Regular cardiac myocyte (primary cell): ENCODE data around the gene TLE3. TPM values are rescaled to one million over a fixed set of nuclear protein-coding genes. Genes with fewer than 3 reads are reported as not detected.

ENCODE experiments used
- total RNA-seq: library from RNA; depleted of rRNA; stranded (reverse); fragments of >200 nt; gene quantifications from 2 replicates; pipeline ENCODE4 v1.2.3, GENCODE V29; 2014

The TLE3 gene
- total RNA-seq, result 12.4 and 30.9 TPM in 2 replicates

DNA sequence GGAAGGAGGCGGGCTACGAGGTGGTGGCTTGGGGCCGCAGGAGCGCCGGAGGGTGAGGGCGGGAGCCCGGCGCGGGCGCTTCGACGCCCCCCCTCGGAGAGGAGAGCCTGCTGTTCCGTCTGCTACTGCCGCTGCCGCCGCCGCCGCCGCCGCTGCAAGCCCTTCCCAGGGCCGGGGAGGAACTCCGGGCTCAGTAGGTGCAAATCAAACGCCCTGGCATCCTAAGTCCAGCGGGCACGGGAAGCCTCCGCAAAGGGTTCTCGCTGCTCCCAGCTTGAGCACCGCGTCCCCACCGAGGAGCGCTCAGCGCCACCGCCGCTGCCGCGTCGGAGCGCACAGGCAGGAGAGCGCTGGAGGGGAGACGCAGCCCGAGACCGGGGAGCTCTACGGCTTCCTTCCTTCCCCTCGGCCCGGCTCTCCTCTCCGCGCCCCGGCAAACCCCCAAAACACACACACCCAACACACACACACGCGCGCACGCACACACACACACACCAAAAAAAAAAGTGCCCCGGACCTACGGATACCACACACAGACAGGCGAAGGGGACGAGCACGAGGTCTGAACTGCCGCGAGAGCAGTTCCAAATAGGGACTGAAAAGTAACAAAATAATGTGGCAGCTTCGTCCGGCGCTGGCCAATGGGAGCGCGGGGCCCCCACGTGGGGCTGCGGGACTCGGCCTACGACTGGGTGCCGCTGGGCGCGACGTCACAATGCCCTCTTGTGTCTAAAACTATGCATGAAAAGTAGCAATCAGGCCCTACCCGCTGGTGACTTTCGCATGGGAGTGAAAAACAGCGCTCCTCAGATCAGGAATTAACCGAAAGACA is at the start of gene TLE3:
Gene TLE3 (minus strand): TSS at position 597 of the 832 bp plus-strand sequence. CDS start 1,119 bp downstream, outside the sequence.

